Activated naive CD4-positive, alpha-beta T cell treated with anti-CD3 and anti-CD28 coated beads, Interleukin-2, amount 50 U/mL, for 16 hours (primary cell): Measurements from ENCODE around the gene AMDHD1.

Source experiments
- DNase-seq: peaks from one replicate; pipeline ENCODE4 v3.0.0-alpha.2; 2020

Gene AMDHD1, protein sequence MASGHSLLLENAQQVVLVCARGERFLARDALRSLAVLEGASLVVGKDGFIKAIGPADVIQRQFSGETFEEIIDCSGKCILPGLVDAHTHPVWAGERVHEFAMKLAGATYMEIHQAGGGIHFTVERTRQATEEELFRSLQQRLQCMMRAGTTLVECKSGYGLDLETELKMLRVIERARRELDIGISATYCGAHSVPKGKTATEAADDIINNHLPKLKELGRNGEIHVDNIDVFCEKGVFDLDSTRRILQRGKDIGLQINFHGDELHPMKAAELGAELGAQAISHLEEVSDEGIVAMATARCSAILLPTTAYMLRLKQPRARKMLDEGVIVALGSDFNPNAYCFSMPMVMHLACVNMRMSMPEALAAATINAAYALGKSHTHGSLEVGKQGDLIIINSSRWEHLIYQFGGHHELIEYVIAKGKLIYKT

DNA sequence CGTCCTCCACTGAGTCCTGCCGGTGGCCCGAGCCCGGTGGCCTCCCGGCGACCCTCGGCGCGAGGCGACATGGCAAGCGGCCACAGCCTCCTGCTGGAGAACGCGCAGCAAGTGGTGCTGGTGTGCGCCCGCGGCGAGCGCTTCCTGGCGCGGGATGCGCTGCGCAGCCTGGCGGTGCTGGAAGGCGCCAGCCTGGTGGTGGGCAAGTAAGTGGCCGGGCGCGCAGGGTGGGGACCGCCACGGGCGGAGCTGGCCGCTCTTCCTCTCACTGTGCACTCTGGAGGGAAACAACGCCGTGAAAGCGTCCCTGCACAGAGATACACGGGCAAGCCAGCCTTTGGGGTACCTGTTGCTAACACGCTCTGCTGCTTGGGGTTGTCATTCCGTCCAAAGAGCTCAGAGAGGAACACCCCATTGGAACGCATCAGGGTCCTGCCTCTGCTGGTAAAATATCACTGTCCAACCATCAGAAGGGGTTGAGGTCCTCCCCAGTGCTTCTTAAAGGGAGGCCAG lies at the start of gene AMDHD1:
AMDHD1 (plus strand) TSS at position 2 of the 513 bp plus-strand sequence; CDS start at position 70, 68 bp downstream.
- peak; percentile 63 for DNase-seq

DNA sequence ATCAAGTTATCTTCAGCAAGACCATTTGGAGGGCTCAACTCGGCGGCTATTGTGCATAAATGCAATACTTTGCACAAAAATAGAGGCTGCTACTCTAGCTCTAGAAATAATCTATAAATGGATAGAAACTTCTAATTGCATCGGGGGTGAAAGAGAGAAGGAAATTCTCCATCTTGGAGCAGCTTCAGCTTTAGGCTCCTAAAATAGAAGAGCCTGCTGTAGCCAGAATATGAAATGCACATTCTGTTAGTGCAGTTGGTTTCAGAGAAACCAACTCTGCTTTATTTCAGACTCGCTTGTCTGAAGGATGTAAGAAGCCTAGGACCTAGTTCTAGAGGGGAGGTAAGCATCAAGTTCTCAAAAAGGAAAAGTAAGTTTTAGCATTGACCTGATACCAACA lies 46.3 kb upstream of the AMDHD1 start:
- DNase-seq: no peak

DNA sequence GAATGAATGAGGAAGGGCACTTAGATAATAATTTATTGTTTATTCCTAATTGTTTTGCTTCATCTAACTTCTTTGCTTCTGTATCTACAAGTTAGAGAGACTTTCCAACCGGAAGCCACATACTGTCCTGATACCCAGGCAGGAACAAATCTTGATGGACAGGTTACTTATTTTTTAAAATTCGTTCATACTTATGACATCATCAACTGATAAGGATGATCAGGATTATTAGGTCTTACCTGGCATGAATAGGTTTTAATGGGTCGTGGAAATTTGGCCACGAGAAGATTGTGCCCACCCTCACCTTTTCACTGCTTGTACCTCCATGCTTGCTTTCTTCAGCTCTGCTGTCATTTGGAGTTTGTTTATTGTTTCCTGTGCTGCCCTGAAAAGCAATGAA lies 45.0 kb upstream of the AMDHD1 start:
- no peak for DNase-seq

DNA sequence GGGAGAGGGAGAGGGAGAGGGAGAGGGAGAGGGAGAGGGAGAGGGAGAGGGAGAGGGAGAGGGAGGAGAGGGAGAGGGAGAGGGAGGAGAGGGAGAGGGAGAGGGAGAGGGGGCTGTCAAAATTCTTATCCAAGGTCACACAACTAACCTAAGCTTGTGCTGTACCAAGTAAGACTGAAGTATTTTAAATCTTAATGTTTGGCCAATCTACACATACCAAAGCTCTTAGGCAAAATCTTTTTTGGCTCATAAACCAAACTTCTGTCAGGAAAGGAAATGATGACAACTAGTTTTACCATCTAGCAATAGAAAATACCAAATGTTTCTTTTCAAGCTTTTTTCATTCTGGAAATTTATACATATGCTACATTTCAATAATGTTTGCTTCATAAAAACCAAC lies 34.6 kb upstream of the AMDHD1 start:
- DNase-seq: no peak

DNA sequence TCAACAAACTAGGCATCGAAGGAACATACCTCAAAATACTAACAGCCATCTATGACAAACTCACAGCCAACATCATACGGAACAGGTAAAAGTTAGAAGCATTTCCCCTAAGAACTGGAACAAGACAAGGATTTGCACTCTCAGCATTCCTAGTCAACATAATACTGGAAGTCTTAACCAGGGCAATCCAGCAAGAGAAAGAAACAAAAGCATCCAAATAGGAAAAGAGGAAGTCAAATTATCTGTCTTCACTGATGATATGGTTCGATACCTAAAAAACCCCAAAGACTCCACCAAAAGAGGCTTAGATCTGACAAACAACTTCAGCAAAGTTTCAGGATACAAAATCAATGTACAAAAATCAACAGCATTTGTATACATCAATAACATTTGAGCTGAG lies 33.3 kb upstream of the AMDHD1 start:
- no peak for DNase-seq

DNA sequence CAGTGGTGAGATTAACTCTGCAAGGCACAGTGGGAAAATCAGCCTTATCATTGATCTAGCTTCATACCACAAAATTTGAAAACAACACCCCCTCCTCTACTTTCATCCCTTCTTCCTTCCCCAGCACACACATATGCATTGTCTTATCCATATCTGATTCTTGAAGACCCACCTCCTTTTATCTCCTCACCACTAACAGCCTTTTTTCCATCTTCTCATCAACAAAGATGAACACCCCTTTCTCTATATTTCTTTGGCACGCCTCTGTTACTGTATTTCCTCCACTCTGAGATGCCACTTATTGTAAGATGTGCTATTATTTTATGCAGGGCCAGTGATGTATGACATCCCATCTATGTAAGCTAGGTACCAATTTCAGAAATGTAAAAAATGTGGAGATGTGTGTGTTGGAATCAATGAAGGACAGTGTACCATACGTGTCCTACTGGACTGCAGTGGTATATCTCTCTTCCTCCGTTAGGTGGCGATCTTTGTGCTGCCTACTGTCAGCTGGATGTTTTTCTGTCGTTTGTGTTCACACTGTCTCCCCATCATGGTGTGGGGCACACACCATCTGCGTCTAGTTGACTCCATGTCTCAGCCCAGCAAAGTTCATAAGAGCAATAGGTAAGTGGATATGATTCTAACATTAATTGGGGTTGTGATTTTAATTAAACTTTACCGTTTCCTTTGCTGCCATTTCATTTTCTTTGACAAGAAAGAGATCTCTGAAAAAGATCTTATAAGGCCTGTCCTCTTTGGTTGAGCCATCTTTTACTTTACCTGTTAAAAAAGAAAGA lies 24.7 kb upstream of the AMDHD1 start:
- DNase-seq: peak; percentile 35

DNA sequence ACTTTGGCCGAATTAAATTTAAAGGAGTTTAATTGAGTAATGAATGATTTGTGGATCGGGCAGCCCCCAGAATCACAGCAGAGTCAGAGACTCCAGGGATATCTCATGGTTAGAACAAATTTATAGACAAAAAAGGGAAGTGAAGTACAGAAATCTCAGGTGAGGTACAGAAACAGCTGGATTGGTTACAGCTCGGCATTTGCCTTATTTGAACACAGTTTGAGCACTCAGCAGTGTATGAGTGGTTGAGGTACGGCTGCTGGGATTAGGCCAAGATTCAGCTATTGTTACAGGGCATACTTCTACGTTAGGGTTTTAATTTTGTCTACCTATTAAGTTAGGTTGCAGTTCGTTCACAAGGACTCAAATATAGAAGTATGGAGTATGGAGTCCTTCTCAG lies 24.0 kb upstream of the AMDHD1 start:
- no peak for DNase-seq

DNA sequence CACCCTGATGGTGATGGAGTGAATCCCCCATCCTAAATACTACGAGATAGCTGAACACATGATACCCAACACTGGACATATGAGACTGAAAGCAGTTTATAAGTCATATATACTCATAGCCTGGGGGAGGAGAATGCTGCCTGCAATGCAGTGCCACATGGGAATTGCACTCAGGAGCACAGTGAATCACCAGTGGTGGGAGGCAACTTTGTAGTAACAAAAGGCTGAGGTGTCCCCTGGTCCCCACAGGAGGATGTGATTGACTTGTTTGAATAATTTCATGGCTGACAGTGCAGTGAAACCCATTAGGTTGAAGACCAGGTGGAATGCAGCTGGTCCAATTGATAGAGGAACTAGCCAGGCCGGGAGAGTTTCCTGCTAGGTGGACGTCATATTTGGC lies 20.9 kb upstream of the AMDHD1 start:
- no peak for DNase-seq

DNA sequence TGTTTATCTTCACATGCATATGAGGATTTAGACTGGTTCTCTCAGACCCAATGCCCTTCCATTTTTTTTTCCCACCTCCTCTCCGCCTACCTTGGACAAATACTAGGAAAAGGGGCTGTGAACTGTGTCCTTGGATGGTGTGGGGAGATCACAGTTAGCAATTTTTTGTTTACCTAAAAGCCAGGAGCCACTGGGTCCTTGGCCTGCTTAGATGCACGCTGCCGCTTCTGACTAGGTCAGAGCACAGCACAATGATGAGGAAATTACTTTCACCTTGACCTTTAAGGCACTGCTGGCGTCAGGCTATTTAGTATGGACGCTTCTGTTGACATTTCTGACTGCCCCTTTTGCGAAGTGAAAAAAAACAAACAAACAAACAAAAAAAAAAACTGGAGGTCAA lies 2.6 kb upstream of the AMDHD1 start:
- DNase-seq: no peak

DNA sequence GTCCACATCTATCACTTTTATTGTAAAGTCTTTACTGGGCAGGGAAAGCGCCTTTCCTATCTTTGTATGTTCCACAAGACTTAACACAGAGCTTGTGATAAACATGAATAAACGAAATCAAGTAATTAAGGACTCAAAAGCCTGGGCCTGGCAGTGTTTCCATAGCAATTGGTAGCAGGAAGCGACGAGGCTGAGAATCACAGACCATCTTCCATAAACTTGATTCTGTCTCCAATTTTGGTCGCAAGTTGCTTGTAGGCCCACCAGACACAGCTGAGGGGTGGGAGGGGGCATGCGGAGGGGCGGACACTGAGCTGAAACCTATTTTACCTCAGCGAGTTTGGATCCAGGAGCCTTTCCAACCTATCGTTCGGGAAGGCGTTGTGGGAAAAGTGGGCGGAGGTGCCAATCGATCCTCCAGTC lies 1.0 kb upstream of the AMDHD1 start:
- DNase-seq: no peak

DNA sequence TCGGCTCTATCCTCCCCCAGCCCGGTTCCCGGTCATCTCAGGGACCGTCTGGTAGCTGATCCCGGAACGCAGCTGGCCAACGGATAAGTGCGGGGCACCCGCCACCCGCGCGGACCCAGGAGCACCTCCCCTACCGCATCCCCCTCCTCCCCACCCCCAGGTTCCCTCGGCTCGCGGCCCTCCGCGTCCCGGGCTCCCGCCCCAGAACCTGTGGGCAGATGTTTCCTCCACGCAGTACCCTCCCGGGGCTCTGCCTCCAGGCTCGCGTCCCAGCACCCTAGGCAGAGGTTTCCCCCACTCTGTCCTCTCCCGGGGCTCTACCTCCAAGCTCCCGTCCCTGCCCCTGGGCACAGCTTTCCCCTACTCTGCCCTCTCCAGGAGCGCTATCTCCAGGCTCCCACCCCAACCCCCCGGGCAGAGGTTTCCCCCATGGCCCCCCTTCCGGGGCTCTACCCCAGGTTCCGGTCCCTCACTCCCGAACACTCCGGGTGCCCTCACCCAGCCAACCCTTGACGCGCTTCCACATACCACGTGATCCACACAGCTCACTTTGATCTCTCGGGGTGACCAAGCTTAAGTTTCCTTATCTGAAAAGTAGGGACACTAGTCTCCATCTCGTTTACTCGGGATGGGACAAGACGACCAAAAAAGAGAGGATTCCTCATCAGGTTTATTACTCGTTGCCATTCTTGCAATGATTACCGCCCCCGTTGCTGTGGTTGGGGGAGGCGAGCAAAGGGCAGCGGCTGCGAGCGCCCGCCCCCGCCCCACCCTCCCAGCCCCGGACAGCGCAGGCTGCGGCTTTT lies 404 bp upstream of the AMDHD1 start, which contains the start of gene CCDC38:
CCDC38 (minus strand) TSS at position 91 of the 806 bp plus-strand sequence. CDS start 6,105 bp downstream, outside the sequence.
- DNase-seq: peak; percentile 86

DNA sequence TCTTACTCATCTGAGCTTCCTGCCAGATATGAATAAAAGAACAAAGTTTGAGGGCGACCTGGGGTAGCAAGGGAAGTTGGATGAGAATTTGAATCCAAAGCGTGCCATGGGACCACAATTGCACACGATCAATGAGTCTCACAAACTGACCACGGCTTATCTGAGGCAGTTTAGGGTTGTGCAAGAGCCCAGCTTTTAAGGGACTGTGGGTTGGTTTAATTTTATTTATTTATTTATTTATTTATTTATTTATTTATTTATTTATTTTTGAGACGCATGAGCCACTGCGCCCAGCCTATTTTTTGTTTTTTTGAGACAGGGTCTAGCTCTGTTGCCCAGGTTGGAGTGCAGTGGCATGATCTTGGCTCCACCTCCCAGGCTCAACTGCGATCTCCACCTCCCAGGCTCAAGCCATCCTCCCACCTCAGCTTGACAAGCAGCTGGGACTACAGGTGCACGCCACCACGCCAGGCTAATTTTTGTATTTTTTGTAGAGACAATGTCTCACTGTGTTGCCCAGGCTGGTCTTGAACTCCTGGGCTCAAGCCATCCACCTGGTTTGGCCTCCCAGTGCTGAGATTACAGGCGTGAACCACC lies 1.1 kb downstream of the AMDHD1 start:
- no peak for DNase-seq

DNA sequence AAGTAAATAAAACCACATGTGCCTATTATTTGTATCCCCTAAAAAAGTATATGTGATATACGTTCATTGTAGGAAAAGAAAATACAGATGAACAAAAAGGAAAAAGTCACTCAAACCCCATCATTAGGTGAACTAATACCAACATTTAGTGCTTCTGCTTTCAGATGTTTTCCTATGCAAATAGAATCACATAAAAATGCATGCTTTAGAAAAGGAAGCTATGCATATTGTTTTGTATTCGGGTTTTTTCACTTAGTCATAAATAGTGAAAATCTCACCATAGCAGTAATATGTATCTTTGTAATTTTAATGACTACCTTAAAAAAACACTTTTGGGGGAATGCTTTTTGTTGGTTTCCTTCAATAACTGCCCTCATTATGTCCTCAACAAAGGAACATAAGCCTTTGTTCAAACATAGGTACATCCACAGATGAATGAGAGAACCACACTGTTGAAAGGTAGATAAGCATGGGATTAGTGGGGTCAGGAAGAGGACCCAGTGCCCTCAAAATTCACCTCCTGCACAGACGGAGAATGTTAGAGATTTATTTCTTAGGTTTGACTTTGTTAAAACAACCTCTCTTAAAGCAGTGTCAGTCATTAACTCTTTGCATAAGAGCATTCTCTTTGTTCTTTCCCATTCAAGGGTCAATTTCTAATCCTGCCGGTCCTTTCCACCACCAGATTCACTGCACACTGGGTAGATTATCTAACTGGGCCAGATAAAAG lies 6.5 kb downstream of the AMDHD1 start:
- no peak for DNase-seq

DNA sequence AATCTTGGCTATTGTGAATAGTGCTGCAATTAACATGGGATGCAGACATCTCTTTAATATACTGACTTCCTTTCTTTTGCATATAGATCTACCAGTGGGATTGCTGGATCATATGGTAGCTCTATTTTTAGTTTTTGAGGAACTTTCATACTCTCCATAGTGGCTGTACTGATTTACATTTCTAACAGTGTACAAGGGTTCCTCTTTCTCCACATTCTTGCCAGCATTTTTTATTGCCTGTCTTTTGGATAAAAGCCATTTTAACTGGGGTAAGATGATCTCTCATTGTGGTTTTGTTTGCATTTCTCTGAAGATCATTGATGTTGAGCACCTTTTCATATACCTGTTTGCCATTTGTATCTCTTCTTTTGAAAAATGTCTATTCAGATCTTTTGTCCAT lies 8.4 kb downstream of the AMDHD1 start:
- DNase-seq: no peak

DNA sequence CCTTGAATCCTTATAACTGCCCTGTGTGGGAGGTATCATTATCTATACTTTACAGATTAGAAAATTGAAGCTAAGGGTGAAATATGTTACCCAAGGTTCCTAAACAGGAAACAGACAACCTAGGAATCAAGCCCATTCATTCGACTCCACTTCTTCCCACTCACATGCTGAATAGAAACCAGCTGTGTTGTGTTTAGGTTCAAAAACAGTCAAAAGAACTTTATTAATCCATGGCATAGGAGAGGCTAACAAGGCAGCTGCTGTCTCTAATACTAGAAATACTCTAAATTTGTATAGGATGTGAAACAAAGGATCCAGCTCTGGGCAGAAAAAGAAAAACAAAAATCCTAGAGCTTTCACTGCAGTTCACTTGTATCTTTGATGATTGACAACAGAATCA lies 9.9 kb downstream of the AMDHD1 start:
- no peak for DNase-seq

DNA sequence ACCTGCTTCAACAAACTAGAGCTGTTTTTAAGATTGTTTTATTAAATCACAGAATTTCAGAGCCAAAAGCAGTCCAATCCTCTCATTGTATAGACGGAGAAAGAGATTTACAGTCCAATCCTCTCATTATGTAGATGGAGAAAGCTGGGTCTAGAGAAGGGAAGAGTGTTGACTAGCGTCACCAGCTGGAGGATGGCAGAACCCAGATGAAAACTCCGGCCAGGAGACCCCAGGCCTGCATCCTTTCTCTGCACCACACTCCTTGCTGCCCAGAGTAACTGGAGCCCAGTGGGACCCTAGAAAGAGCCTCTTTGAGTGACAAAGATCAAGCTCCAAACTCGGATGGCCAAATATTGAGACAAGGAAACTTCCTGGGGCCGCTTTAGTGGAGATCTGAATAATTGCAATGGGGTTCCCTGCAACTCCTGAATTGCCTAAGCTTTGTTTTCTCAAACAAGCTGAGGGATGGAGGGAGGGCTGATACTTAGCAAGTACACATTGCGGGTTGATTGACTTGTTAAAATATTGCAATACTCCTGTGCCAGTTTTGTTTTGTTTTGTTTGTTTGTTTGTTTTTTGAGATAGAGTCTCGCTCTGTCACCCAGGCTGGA lies 12.5 kb downstream of the AMDHD1 start:
- DNase-seq: no peak

DNA sequence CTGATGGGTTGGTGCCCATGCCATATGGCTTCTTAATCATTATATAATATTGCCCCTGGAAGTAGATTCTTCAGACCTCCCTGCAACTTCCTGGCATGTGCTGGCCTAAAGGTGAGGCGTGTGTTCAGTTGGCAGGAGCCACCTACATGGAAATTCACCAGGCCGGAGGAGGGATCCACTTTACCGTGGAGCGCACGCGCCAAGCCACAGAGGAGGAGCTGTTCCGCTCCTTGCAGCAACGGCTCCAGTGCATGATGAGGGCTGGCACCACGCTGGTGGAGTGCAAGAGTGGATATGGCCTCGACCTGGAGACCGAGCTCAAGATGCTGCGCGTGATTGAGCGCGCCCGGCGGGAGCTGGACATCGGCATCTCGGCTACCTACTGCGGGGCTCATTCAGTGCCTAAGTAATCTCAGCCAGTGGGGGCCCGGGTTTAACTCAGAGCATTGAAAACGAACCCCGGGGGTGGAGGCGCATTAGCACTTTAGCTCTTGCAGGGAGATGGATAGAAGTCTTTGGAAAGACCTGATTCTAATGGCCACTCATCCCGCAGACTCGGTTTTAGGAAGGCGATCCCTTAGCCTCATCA lies 13.5 kb downstream of the AMDHD1 start:
- DNase-seq: no peak

DNA sequence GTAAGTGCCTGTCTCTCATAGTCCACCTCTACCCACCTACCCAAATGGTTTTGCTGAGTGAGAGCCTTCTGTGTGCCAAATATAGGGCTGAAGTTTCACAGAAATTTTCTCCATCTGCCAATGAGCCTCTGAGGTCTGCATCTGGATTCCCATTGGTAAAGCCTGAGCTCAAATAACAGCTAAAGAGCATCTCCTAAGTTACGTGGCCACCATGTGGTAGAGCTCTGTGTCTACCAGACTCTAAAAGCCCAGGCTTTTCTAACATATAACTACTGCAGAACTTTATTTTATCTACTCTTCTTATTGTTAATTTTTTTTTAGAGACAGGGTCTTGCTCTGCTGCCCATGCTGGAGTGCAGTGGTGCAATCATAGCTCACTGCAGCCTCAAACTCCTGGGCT lies 16.0 kb downstream of the AMDHD1 start:
- DNase-seq: no peak

DNA sequence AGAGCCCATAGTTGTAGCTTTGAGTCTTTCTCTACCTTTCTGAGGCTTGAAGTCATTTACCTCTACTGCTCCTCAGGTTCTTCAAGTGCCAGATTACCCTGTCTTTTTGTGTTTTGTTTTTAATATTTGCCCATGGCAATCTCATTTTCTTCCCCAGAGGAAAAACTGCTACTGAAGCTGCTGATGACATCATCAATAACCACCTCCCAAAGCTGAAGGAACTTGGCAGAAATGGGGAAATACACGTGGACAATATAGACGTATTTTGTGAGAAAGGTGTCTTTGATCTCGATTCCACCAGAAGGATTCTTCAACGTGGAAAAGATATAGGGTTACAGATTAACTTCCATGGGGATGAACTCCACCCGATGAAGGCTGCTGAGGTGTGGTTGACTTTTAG lies 17.1 kb downstream of the AMDHD1 start:
- no peak for DNase-seq

DNA sequence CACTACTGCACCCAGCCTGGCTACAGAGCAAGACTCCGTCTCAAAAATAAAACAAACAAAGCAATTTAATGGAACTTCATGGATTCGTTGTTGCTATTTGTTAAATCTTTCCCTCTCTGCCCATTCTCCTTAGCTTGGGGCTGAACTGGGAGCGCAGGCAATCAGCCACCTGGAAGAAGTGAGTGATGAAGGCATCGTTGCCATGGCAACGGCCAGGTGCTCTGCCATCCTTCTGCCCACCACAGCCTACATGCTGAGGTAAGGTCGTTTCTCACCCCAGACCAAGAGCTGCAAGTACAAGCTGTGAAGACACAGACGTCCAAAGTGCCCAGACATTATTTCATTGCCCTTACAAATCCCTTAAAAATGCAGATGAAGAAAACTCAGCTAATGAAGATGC lies 19.1 kb downstream of the AMDHD1 start:
- DNase-seq: no peak

DNA sequence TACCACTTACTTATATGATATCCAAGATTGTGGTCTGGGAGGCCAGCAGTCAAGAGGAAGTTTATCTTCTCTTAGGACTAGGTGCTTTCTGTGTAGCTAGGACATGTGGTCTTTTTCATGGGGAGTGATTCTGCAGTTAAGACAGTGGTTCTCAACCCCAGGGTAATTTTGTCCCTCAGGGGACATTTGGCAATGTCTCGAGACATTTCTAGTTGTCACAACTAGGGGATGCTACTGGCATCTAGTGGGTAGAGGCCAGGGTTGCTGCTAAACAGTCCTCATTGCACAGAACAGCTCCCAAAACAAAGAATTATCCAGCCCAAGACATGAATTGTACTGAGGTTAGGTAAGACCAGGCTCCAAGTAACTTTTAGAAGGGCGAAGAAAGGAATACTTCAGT lies 20.0 kb downstream of the AMDHD1 start:
- DNase-seq: no peak
